IMR-90 (cell line): ENCODE results near the gene CGREF1. TPM values are rescaled to one million over a fixed set of nuclear protein-coding genes. Genes with fewer than 3 reads are reported as not detected.

Source experiments
- ATAC-seq: fragments of 200-7000 bp; cut with Tn5 transposase; 2 replicates; pipeline ENCODE4 v1.9.1; 2020; ENCODE audit warnings: low read depth, mild to moderate bottlenecking, moderate library complexity
- BruUV-seq: library from RNA; stranded (reverse); fragments of 400-500 nt; replicated peaks from 2 replicates; lab custom pipeline; 2021; lab: Mats Ljungman, UMichigan
- CTCF ChIA-PET: fragments of 300-600 bp; formaldehyde crosslinking; extraction: SDS; loops from one replicate; lab custom pipeline; 2021; ENCODE audit warnings: antibody characterized with exemption; lab: Yijun Ruan, JAX
- POLR2A ChIA-PET: fragments of 300-600 bp; sonication (Branson Sonifier 250); formaldehyde crosslinking; loops from one replicate; lab custom pipeline; 2022; ENCODE audit warnings: antibody characterized with exemption; ENCODE audit not compliant: unreplicated experiment; lab: Charles Lee
- DNase-seq: peaks from one replicate; pipeline ENCODE4 v3.0.0; 2013
- H2AFZ ChIP-seq: replicated peaks from 2 replicates; pipeline ENCODE3; 2013; ENCODE audit warnings: low read length, mild to moderate bottlenecking; ENCODE audit not compliant: poor library complexity
- H2AK5ac ChIP-seq: 2 replicates; pipeline ENCODE4 v1.6.1; 2013; ENCODE audit warnings: low read depth, low read length, inconsistent platforms
- H2AK9ac ChIP-seq: replicated peaks from 2 replicates; pipeline ENCODE3; 2013; ENCODE audit warnings: mild to moderate bottlenecking, low read depth, low read length, moderate library complexity; ENCODE audit not compliant: poor library complexity
- H2BK120ac ChIP-seq: 2 replicates; pipeline ENCODE4 v1.6.1; 2013; ENCODE audit warnings: low read depth, low read length, inconsistent platforms
- H2BK15ac ChIP-seq: 3 replicates; pipeline ENCODE4 v1.6.1; 2013; ENCODE audit warnings: low read depth, low read length, inconsistent platforms
- H2BK20ac ChIP-seq: 2 replicates; pipeline ENCODE4 v1.6.1; 2013; ENCODE audit warnings: low read depth, mild to moderate bottlenecking, inconsistent platforms, low read length, moderate library complexity
- H2BK5ac ChIP-seq: 2 replicates; pipeline ENCODE4 v1.6.1; 2013; ENCODE audit warnings: mild to moderate bottlenecking, low read depth, low read length, inconsistent platforms; ENCODE audit not compliant: poor library complexity, severe bottlenecking
- H3K14ac ChIP-seq: replicated peaks from 2 replicates; pipeline ENCODE4 v1.6.1; 2013; ENCODE audit warnings: low read depth, low read length, inconsistent platforms
- H3K18ac ChIP-seq: 2 replicates; pipeline ENCODE4 v1.6.1; 2013; ENCODE audit warnings: low read depth, low read length, control low read depth
- H3K23ac ChIP-seq: 2 replicates; pipeline ENCODE4 v1.6.1; 2013; ENCODE audit warnings: low read depth, low read length, inconsistent platforms
- H3K27ac ChIP-seq: 2 replicates; pipeline ENCODE4 v1.5.1; 2013; ENCODE audit warnings: mild to moderate bottlenecking, control low read depth, low read length; ENCODE audit not compliant: insufficient read depth
- H3K27me3 ChIP-seq: 2 replicates; pipeline ENCODE4 v1.6.1; 2013; ENCODE audit warnings: low read length; ENCODE audit not compliant: control insufficient read depth, insufficient read depth
- H3K36me3 ChIP-seq: 2 replicates; pipeline ENCODE4 v1.6.1; 2013; ENCODE audit warnings: low read length, mixed read lengths; ENCODE audit not compliant: control insufficient read depth, insufficient read depth
- H3K4ac ChIP-seq: 2 replicates; pipeline ENCODE4 v1.6.1; 2013; ENCODE audit warnings: low read depth, low read length, inconsistent platforms
- H3K4me1 ChIP-seq: 2 replicates; pipeline ENCODE4 v1.6.1; 2013; ENCODE audit warnings: low read length, mixed read lengths; ENCODE audit not compliant: control insufficient read depth, insufficient read depth
- H3K4me2 ChIP-seq: 2 replicates; pipeline ENCODE4 v1.6.1; 2013; ENCODE audit warnings: low read depth, mild to moderate bottlenecking, control low read depth, low read length, moderate library complexity
- H3K4me3 ChIP-seq: 2 replicates; pipeline ENCODE4 v1.5.1; 2013; ENCODE audit warnings: low read depth, mild to moderate bottlenecking, control low read depth, low read length, moderate library complexity; ENCODE audit not compliant: insufficient read depth
- H3K56ac ChIP-seq: 2 replicates; pipeline ENCODE4 v1.6.1; 2013; ENCODE audit warnings: low read length, inconsistent platforms; ENCODE audit not compliant: insufficient read depth; ENCODE audit errors: extremely low read depth
- H3K79me1 ChIP-seq, 2 experiments: 2 replicates each; pipeline ENCODE4 v1.6.1; 2013; ENCODE audit warnings: low read length in 2 of 2, inconsistent platforms in 1 of 2, low read depth in 1 of 2
- H3K9ac ChIP-seq: 2 replicates; pipeline ENCODE4 v1.6.1; 2013; ENCODE audit warnings: low read depth, low read length, control low read depth
- H3K9me1 ChIP-seq: 2 replicates; pipeline ENCODE4 v1.6.1; 2013; ENCODE audit warnings: low read length, inconsistent platforms; ENCODE audit not compliant: insufficient read depth
- H3K9me3 ChIP-seq: 2 replicates; pipeline ENCODE4 v1.6.1; 2013; ENCODE audit warnings: low read length; ENCODE audit not compliant: control insufficient read depth, insufficient read depth
- H4K20me1 ChIP-seq: 2 replicates; pipeline ENCODE4 v1.6.1; 2013; ENCODE audit warnings: low read length, inconsistent platforms; ENCODE audit not compliant: insufficient read depth
- H4K5ac ChIP-seq: 2 replicates; pipeline ENCODE4 v1.6.1; 2013; ENCODE audit warnings: mild to moderate bottlenecking, low read depth, low read length, control low read depth
- H4K8ac ChIP-seq, 2 experiments: 2 replicates each; pipeline ENCODE4 v1.6.1; 2013; ENCODE audit warnings: low read depth in 2 of 2, low read length in 2 of 2, control low read depth in 1 of 2, inconsistent platforms in 1 of 2
- H4K91ac ChIP-seq: 2 replicates; pipeline ENCODE4 v1.6.1; 2013; ENCODE audit warnings: low read depth, low read length, inconsistent platforms; ENCODE audit not compliant: insufficient read depth
- BHLHE40 ChIP-seq: fragments of 150-350 bp; IDR thresholded peaks from 2 replicates; pipeline ENCODE4 v1.6.1; 2016; ENCODE audit warnings: mild to moderate bottlenecking, low read depth, low read length
- MAFK ChIP-seq: IDR thresholded peaks from 2 replicates; pipeline ENCODE4 v1.6.1; 2012; ENCODE audit warnings: low read depth, low read length, improper control_type of control experiment
- NFE2L2 ChIP-seq: fragments of 150-350 bp; IDR thresholded peaks from 2 replicates; pipeline ENCODE4 v1.6.1; 2016; ENCODE audit warnings: low read depth, mild to moderate bottlenecking, low read length
- SMC3 ChIP-seq: fragments of 150-350 bp; IDR thresholded peaks from 2 replicates; pipeline ENCODE4 v1.6.1; 2016; ENCODE audit warnings: low read depth, mild to moderate bottlenecking, antibody characterized with exemption, low read length, moderate library complexity
- WGBS, 2 experiments: methylation state at CpG; one replicate each; pipeline versions ENCODE4 v1.1.5 to v1.1.7; 2013; ENCODE audit warnings: missing lambda C conversion rate in 2 of 2; ENCODE audit not compliant: insufficient read length in 1 of 2; ENCODE audit errors: extremely low coverage in 2 of 2; 5-methylcytosine and 5-hydroxymethylcytosine counted together
- dilution Hi-C: fragments of 300-500 bp; cut with HindIII; formaldehyde crosslinking; loops from one replicate; pipeline ENCODE4 v1.14.3; 2018; ENCODE audit warnings: low sequenced_read_pairs; ENCODE audit not compliant: unreplicated experiment
- in situ Hi-C: fragments of 300-500 bp; cut with MboI; formaldehyde crosslinking; loops from 3 replicates; pipeline ENCODE4 v1.14.3; 2019; ENCODE audit warnings: low sequenced_read_pairs, inconsistent platforms, mixed read lengths
- intact Hi-C: fragments of 100-400 bp; cut with micrococcal nuclease; formaldehyde crosslinking; loops from 2 replicates; pipeline ENCODE4 v1.10.0; 2022
- polyA plus RNA-seq, 3 experiments: library from polyadenylated mRNA; depleted of rRNA; stranded (reverse); fragments of >200 nt; gene quantifications; 2 replicates each; pipeline ENCODE4 v1.2.3, GENCODE V29; 2012; ENCODE audit warnings: low replicate concordance in 1 of 3
- total RNA-seq: library from RNA; depleted of rRNA; stranded (reverse); fragments of >200 nt; gene quantifications from 2 replicates; pipeline ENCODE4 v1.2.3, GENCODE V29; 2012

CGREF1 gene
- total and polyA plus RNA-seq, 2 of the 4 experiments (the other 2 are of a cell fraction): 0.54 to 1.3 TPM

DNA sequence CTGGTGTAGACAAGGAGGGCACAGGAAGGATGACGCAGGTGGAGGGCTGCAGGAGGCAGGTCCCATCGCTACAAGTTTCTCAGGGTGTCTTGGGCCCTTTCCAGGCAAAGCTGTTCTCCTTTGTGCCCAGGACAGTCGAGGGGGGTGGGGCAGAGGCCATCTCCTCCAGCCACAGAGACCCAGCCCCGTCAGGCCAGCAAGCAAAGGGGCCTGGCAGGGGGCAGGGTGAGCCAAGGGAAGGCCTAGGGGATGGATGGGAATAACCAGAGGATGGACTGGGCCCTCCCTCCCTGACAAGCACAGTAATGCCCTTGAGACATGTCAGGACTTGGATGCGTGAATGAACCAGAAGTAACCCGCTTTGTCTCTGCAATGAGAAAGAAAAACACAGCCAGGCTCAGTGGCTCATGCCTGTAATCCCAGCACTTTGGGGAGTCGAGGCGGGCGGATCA, 36.2 kb upstream of the CGREF1 start:
- Histone ChIP-seq H2BK20ac (no peak overlapping the region), H3K23ac (no peak overlapping the region), H4K8ac (no peak overlapping the region), H3K56ac (no peak overlapping the region), H2BK120ac (no peak overlapping the region), H2AFZ (no peak overlapping the region), H3K79me1 (no peaks in the 10 kb centered on the region), H2BK5ac (no peak overlapping the region), H2AK5ac (no peak overlapping the region), H2BK15ac (no peak overlapping the region), H3K4me3 (no peak overlapping the region), H3K18ac (no peak overlapping the region), H3K36me3 (no peaks in the 10 kb centered on the region), H4K5ac (no peak overlapping the region), H3K14ac (no peak overlapping the region), H2AK9ac (no peak overlapping the region), H3K9me3 (no peaks in the 10 kb centered on the region), H3K4me2 (no peak overlapping the region), H3K4me1 (no peaks in the 10 kb centered on the region), H3K9ac (no peak overlapping the region), H4K91ac (no peak overlapping the region), H3K9me1 (no peaks in the 10 kb centered on the region; the same call in 1 of the 2 replicates), H3K27ac (no peak overlapping the region), H4K20me1 (no peaks in the 10 kb centered on the region; the same call in 1 of the 2 replicates), H3K27me3 (peaks cover 27% of the 10 kb centered on the region), H3K4ac (no peak overlapping the region)
- dilution Hi-C loops: no loop called here
- in situ Hi-C loops: no loop called here
- ATAC-seq: no peak
- no peak for DNase-seq
- no TSS peak for BruUV-seq
- TF ChIP-seq NFE2L2 (no peak), BHLHE40 (no peak), MAFK (no peak), SMC3 (no peak)
- CTCF ChIA-PET: no interaction called here
- 100% methylated on average over 2 of the region's 9 CpGs; no CpG with 5 or more reads in 1 of the 2 experiments for WGBS, 2 experiments
- POLR2A ChIA-PET: no interaction called here
- intact Hi-C loops: no loop called here
